Measurements from ENCODE around the gene PCGF2.

Gene PCGF2

GRCh38 chr17:38716368-38717005 lies 31.6 kb downstream of the PCGF2 start:
- DNase-seq = no peak

GRCh38 chr17:38715216-38715943 lies 32.8 kb downstream of the PCGF2 start:
- no peak for DNase-seq

GRCh38 chr17:38713456-38714075 lies 34.6 kb downstream of the PCGF2 start:
- no peak for DNase-seq

- DNase-seq = no peak
These were observed 35.5 kb downstream of the PCGF2 start for GRCh38 chr17:38712593-38712992.

- no peak for DNase-seq
These were observed 36.2 kb downstream of the PCGF2 start for GRCh38 chr17:38711792-38712571.

GRCh38 chr17:38710985-38711384 lies 37.2 kb downstream of the PCGF2 start:
- DNase-seq = no peak

- DNase-seq = no peak
These were observed 37.6 kb downstream of the PCGF2 start for GRCh38 chr17:38710604-38710962.

GRCh38 chr17:38709864-38710603 lies 38.1 kb downstream of the PCGF2 start:
- no peak for DNase-seq

GRCh38 chr17:38709104-38709820 lies 38.9 kb downstream of the PCGF2 start:
- no peak for DNase-seq

GRCh38 chr17:38707678-38708351 lies 40.3 kb downstream of the PCGF2 start:
- DNase-seq = no peak

DNA sequence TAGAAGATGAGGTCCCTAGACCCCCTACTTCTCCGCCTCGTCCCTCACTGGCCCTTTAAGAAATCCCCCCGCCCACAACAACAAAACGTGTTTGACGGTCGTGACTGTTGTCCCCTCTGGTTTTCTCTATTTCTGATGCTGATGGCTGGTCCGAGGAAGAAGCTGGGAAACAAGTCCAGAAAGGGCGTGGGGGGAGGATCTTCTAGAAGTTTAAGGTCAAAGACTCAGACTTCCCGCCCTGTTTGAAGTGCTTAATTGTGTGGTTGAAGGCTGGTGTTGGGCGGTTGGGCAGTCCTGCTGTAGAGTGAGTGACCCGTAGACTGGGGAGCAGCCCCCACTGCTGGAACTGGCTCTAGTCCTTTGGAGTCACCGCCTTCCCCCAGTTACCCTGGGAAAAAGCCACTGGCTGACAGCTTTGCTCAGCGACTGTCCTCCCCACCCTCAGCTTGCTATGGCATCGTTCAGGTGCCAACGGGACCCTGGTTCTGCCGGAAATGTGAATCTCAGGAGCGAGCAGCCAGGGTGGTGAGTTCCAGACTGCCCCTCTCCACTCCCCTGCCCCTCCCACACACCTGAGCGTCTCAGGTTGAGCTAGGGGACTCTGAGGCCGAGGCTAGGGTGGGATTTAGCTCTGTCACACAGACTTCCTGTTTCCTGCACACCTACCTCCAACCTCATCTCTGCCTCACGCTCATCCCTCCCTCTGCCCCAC lies 41.5 kb downstream of the PCGF2 start:
- DNase-seq = no peak

DNA sequence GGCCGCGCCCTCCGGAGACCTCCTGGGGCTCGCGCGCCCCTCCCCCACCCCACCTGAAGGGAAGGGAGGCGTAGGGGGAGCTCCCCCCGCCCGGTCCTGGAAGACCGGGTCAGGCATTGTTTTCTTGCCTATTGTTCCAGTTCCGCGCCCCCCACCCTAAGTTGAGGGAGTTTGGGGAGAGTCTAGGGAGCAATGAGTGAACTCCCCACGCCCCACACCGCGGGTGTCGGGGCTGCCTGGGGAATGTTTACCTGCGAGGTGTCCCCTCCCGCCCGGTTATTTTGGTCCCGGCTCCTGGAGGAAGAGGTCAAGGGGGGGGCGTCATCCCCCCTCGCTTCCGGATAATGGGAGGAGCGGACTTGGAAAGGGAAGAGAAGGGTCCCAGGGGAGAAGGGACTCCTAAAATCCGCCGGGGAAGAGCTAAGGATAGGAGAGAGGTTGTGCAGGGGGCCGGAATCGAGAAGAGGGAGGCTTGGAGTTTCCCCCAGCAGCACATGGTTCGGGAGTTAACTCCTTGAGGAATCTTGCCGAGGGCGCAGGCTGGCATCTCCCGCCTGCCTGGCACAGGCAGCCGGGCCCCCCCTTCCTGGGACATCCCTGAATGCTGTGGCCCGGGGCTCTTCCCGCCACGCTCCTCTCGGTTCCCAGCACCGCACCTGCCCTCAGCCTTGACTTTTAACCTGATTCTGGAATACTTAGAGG lies 42.2 kb downstream of the PCGF2 start:
- DNase-seq = peak; percentile 41

- DNase-seq = no peak
These were observed 42.7 kb downstream of the PCGF2 start for GRCh38 chr17:38705523-38705802.

- peak; percentile 78 for DNase-seq
These were observed 43.3 kb downstream of the PCGF2 start, which contains the start of gene MLLT6 for GRCh38 chr17:38704606-38705522. Gene MLLT6 (plus strand): TSS chr17:38705273. CDS start chr17:38705633, 360 bp downstream.

- DNase-seq = peak; percentile 59
These were observed 44.2 kb downstream of the PCGF2 start for GRCh38 chr17:38703742-38704605.

DNA sequence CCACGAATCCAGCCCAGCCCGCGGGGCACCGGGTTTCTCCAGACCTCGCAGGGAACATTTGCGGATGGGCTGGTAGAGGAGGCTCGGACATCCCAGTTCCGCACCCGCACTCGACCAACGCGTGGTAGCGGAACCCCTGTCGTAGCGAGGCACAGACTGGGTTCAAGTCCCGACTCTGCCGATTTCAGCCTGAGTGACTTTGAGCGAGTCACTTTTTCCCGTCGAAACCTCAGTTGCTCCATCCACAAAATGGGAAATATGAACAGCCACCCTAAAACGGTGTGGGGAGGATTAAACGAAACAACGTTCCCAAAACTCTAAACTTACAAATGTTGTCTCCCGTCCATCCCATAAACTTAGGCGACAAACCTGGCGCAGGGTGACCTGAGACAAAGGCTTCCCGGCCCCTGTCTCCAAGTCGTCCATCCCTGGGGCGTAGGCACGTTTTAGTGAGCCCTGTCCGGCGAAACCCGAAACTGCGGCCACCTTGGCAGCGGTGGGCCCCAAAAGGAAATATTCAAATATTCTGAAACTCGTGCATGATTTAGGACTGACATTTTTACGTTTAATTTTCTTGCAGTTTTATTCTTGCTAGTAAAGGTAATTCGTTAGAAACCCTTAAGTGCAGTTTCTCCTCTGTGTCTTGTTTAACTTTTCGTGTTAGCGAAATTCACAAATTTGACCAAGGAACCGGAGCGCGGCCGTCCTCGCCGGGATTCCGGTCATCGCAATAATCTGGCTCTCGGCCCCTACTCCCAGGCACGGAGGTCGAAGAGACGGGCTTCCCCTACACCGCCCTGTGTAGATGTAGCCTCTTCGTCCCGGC lies 45.0 kb downstream of the PCGF2 start:
- DNase-seq = no peak
